Endodermal cell (in vitro differentiated cells): ENCODE data around the gene TMEM273. TPM values are rescaled to one million over a fixed set of nuclear protein-coding genes. Genes with fewer than 3 reads are reported as not detected.

Experiments
- DNase-seq: peaks from one replicate; pipeline ENCODE4 v3.0.0-alpha.2; 2017
- H3K27ac ChIP-seq: 2 replicates; pipeline ENCODE4 v1.5.1; 2013; ENCODE audit warnings: mild to moderate bottlenecking, low read depth, low read length, moderate library complexity
- H3K27me3 ChIP-seq: 2 replicates; pipeline ENCODE4 v1.6.1; 2013; ENCODE audit warnings: mild to moderate bottlenecking, low read length, moderate library complexity; ENCODE audit not compliant: insufficient read depth, control insufficient read depth, poor library complexity, severe bottlenecking
- H3K36me3 ChIP-seq: 2 replicates; pipeline ENCODE4 v1.7.0; 2013; ENCODE audit warnings: mild to moderate bottlenecking, low read length, moderate library complexity; ENCODE audit not compliant: control insufficient read depth, insufficient read depth
- H3K4me1 ChIP-seq: one replicate; pipeline ENCODE4 v1.7.0; 2013; ENCODE audit warnings: low read length; ENCODE audit not compliant: control insufficient read depth, insufficient read depth
- H3K4me3 ChIP-seq: 2 replicates; pipeline ENCODE4 v1.5.1; 2013; ENCODE audit warnings: mild to moderate bottlenecking, low read length, moderate library complexity
- H3K9ac ChIP-seq: 2 replicates; pipeline ENCODE4 v1.6.1; 2013; ENCODE audit warnings: mild to moderate bottlenecking, low read length, moderate library complexity; ENCODE audit not compliant: poor library complexity, severe bottlenecking; ENCODE audit errors: extremely low read depth
- H3K9me3 ChIP-seq: 2 replicates; pipeline ENCODE4 v1.6.1; 2013; ENCODE audit warnings: mild to moderate bottlenecking, low read length, moderate library complexity; ENCODE audit not compliant: control insufficient read depth
- H3K27ac Mint-ChIP-seq: 2 replicates; pipeline ENCODE4 v1.8.0; 2020; ENCODE audit warnings: mixed read lengths
- H3K27me3 Mint-ChIP-seq: 2 replicates; pipeline ENCODE4 v1.8.0; 2021; ENCODE audit warnings: mild to moderate bottlenecking, mixed read lengths; ENCODE audit not compliant: insufficient read depth
- H3K36me3 Mint-ChIP-seq: 2 replicates; pipeline ENCODE4 v1.8.0; 2020; ENCODE audit warnings: low read depth, mixed read lengths
- H3K4me1 Mint-ChIP-seq: 2 replicates; pipeline ENCODE4 v1.8.0; 2020; ENCODE audit warnings: mixed read lengths
- H3K4me3 Mint-ChIP-seq: 2 replicates; pipeline ENCODE4 v1.8.0; 2020; ENCODE audit warnings: mild to moderate bottlenecking, moderate library complexity, mixed read lengths
- H3K9me3 Mint-ChIP-seq: 2 replicates; pipeline ENCODE4 v1.8.0; 2020; ENCODE audit warnings: mild to moderate bottlenecking, mixed read lengths
- WGBS, 2 experiments: methylation state at CpG; one replicate each; pipeline versions ENCODE4 v1.1.5 to v1.1.7; 2013; ENCODE audit warnings: missing lambda C conversion rate in 2 of 2, mixed read lengths in 1 of 2; ENCODE audit not compliant: insufficient coverage in 1 of 2, insufficient read length in 1 of 2; 5-methylcytosine and 5-hydroxymethylcytosine counted together
- total RNA-seq, 2 donors: library from RNA; stranded (reverse); fragmentation: NEBNext Ultra II Directional in 1 of 2; extraction: Animal tissue kit (Norgen Biotek cat#: 25700) in 1 of 2; gene quantifications; 2 replicates in 1 of 2; 3 replicates in 1 of 2; pipeline ENCODE4 v1.2.1, GENCODE V29; 2021
- TF ChIP-seq, protein P1 (sequence below): fragments of 200-600 bp; sonication (generic); conservative IDR thresholded peaks from 2 replicates; pipeline ENCODE4 v1.5.0; 2021; ENCODE audit warnings: antibody characterized with exemption, mild to moderate bottlenecking

TMEM273 gene
- total RNA-seq, 2 donors from 2014 or later = not detected

DNA sequence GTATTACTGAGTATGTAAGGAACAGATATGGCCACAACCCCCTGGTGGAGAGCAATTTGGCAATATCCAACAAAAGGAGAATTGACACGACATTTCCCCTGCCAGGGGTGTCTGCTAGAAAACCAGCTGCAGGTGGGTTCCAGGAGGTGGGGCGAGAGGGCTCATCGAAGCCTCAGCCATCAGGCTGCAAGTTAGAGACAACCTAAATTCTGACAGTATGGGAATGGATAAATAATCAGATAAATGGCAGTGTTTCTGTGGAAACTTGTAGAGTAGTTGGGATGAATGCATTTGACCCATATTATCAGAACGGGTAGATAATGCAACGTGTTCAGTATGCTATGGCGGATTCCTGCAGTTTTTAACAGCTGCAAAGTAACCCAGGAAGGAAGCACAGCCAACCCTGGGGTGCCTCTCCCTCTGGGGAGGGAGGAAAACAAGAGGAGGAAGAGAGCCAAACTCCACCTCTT lies 3.5 kb downstream of the TMEM273 start:
- no peak overlapping the region for H3K9ac ChIP-seq
- Mint-ChIP-seq H3K9me3 (no peaks in the 10 kb centered on the region), H3K4me1 (no peaks in the 10 kb centered on the region), H3K36me3 (no peaks in the 10 kb centered on the region), H3K27me3 (peaks cover 2% of the 10 kb centered on the region), H3K4me3 (no peak overlapping the region), H3K27ac (no peak overlapping the region)
- H3K27me3 ChIP-seq = no peaks in the 10 kb centered on the region
- no peak for DNase-seq
- H3K36me3 ChIP-seq = no peaks in the 10 kb centered on the region
- no peaks in the 10 kb centered on the region for H3K9me3 ChIP-seq
- no peaks in the 10 kb centered on the region for H3K4me1 ChIP-seq
- TF ChIP-seq, protein P1, sequence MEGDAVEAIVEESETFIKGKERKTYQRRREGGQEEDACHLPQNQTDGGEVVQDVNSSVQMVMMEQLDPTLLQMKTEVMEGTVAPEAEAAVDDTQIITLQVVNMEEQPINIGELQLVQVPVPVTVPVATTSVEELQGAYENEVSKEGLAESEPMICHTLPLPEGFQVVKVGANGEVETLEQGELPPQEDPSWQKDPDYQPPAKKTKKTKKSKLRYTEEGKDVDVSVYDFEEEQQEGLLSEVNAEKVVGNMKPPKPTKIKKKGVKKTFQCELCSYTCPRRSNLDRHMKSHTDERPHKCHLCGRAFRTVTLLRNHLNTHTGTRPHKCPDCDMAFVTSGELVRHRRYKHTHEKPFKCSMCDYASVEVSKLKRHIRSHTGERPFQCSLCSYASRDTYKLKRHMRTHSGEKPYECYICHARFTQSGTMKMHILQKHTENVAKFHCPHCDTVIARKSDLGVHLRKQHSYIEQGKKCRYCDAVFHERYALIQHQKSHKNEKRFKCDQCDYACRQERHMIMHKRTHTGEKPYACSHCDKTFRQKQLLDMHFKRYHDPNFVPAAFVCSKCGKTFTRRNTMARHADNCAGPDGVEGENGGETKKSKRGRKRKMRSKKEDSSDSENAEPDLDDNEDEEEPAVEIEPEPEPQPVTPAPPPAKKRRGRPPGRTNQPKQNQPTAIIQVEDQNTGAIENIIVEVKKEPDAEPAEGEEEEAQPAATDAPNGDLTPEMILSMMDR = no peak
- H3K27ac ChIP-seq = no peak overlapping the region
- no peak overlapping the region for H3K4me3 ChIP-seq
- 80 to 100% methylated on average over 3 to 6 of the region's 6 CpGs for WGBS, 2 experiments

DNA sequence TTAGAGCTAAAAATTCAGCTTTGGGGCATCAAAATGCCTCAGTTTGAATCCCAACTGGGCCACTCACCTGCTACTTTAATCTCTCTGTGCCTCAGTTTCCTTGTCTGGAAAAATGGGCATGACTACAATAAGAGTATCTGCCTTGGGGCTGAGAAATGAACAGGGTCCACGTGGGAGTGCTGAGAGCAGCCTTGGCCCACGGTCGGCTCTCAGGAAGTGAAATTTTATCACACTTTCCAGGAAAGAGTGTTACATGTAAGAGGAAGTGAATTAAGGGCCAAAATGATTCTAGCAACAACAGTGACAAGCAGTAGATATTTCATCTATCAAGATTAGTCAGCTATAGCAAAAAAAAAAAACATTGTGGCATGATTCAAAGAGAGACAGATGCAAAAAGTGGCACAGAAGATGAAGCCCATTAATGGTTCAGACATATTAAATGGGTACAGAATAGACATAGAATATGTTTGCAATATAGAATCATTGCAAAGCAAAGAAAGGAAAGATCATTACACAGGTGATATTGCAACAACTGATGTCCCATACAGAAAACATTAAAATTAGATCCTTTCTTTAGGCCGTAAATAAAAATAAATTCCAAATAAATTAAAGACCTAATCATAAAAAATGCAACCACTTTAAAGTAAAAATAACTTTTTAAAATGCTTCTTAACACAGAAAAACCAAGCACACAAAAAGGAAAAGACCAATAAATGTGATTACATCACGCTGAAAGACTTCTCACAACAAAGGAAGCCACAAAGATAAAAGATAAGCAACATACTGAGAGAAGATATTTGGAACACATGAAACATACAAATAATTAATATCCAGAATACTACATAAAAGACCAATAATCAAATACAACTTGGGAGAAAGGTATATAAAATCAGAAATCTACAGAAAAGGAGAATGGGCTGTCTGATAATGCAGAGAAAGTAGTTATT lies 4.3 kb downstream of the TMEM273 start:
- Mint-ChIP-seq H3K27me3 (peaks cover 2% of the 10 kb centered on the region), H3K27ac (no peak overlapping the region), H3K4me1 (no peaks in the 10 kb centered on the region), H3K36me3 (no peaks in the 10 kb centered on the region), H3K9me3 (no peaks in the 10 kb centered on the region), H3K4me3 (no peak overlapping the region)
- no peaks in the 10 kb centered on the region for H3K36me3 ChIP-seq
- 92 to 100% methylated on average over 3 to 5 of the region's 5 CpGs for WGBS, 2 experiments
- H3K4me3 ChIP-seq = no peak overlapping the region
- TF ChIP-seq, protein P1 = no peak
- no peaks in the 10 kb centered on the region for H3K27me3 ChIP-seq
- H3K4me1 ChIP-seq = no peaks in the 10 kb centered on the region
- no peak overlapping the region for H3K27ac ChIP-seq
- H3K9ac ChIP-seq = no peak overlapping the region
- H3K9me3 ChIP-seq = no peaks in the 10 kb centered on the region
- DNase-seq = no peak

DNA sequence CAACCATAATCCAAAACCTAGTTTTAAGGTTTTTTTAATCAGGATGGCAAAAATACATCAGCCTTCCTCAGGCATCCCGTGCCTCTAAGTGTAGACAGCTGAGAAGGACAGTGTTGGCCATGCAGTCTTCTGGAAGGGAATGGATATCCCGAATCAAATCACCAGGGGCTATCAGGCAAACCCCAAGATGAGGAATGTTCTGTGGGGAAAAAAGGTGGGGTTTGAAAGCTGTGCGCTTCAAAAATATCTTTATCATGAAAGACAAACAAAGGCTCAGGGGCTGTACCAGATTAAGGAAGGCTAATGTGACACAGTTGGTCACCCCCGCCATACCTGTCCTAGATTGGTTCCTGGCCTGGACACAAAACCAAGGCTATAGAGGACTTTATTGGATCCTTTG lies 5.4 kb downstream of the TMEM273 start:
- Mint-ChIP-seq H3K27ac (no peak overlapping the region), H3K4me1 (no peaks in the 10 kb centered on the region), H3K9me3 (no peaks in the 10 kb centered on the region), H3K36me3 (no peaks in the 10 kb centered on the region), H3K27me3 (peaks cover 2% of the 10 kb centered on the region), H3K4me3 (no peak overlapping the region)
- Histone ChIP-seq H3K36me3 (no peaks in the 10 kb centered on the region), H3K9me3 (no peaks in the 10 kb centered on the region), H3K27me3 (no peaks in the 10 kb centered on the region), H3K9ac (no peak overlapping the region), H3K4me3 (no peak overlapping the region), H3K4me1 (no peaks in the 10 kb centered on the region), H3K27ac (no peak overlapping the region)
- 86 to 95% methylated on average over 2 to 4 of the region's 4 CpGs for WGBS, 2 experiments
- TF ChIP-seq, protein P1 = no peak
- DNase-seq = no peak
